ENCODE measurements around the gene HSPA12A.

HSPA12A gene

GRCh38 chr10:116631871-116632295 is 110.5 kb downstream of the HSPA12A start:
- no peak for DNase-seq (ENCODE audit: low read depth in 2 of 2)

- no peak for DNase-seq (ENCODE audit: low read depth in 2 of 2)
These were observed 112.3 kb downstream of the HSPA12A start for GRCh38 chr10:116630020-116630419.

GRCh38 chr10:116629340-116629739 is 113.0 kb downstream of the HSPA12A start:
- no peak for DNase-seq (ENCODE audit: low read depth in 2 of 2)

- DNase-seq (ENCODE audit: low read depth in 2 of 2) = no peak
These were observed 114.9 kb downstream of the HSPA12A start for GRCh38 chr10:116627386-116627933.

- no peak for DNase-seq (ENCODE audit: low read depth in 2 of 2)
These were observed 115.6 kb downstream of the HSPA12A start for GRCh38 chr10:116626815-116627214.

- DNase-seq (ENCODE audit: low read depth in 2 of 2) = no peak
These were observed 116.5 kb downstream of the HSPA12A start for GRCh38 chr10:116625845-116626244.

GRCh38 chr10:116621934-116622655 is 120.3 kb downstream of the HSPA12A start:
- no peak for DNase-seq (ENCODE audit: low read depth in 2 of 2)

GRCh38 chr10:116621476-116621875 is 120.9 kb downstream of the HSPA12A start:
- no peak for DNase-seq (ENCODE audit: low read depth in 2 of 2)

Data from fibroblast of skin of left quadriceps (primary cell).